Measurements from ENCODE around the gene TMEM151A.
"Not testable (repeated sequence)": the region's sequence is repeated elsewhere in the genome, so short reads cannot be mapped to it uniquely, and the experiment has no call there.

TMEM151A gene

GRCh38 chr11:66271816-66272215, 19.9 kb upstream of the TMEM151A start:
- POLR2A ChIA-PET: interaction anchor here (0.6 kb wide), 1 partner anchor 114 kb away, joined by 5 read pairs; no protein-coding TSS in a partner anchor
- CTCF ChIA-PET: interaction anchor here (1.2 to 3.4 kb wide), 3 partner anchors 9 to 16 kb away, joined by 4 to 17 read pairs (median 10); partner anchors contain the start of gene YIF1A
- Histone ChIP-seq H3K27ac (ENCODE audit: insufficient read depth in 1 of 2, low read depth in 1 of 2, low read length in 2 of 2, poor library complexity in 1 of 2, severe bottlenecking in 2 of 2) (no peak overlapping the region), H3K9me3 (ENCODE audit: control extremely low read depth in 1 of 5, control insufficient read depth in 4 of 5, insufficient read depth in 2 of 5, low read depth in 1 of 5, low read length in 4 of 5) (no peaks in the 10 kb centered on the region), H3K4me3 (ENCODE audit: control insufficient read depth in 1 of 7, extremely low read depth in 1 of 7, insufficient read depth in 4 of 7, low read depth in 2 of 7, low read length in 6 of 7) (no peak overlapping the region), H3K27me3 (replicated peaks in 2 of 5; ENCODE audit: control insufficient read depth in 4 of 5, insufficient read depth in 5 of 5, low read length in 4 of 5) (peaks cover 0 to 2% (median 0%) of the 10 kb centered on the region in 5 experiments), H3K4me1 (ENCODE audit: control extremely low read depth in 1 of 4, control insufficient read depth in 4 of 4, insufficient read depth in 4 of 4, low read length in 3 of 4) (peaks cover 5 to 35% (median 30%) of the 10 kb centered on the region in 4 experiments), H3K36me3 (ENCODE audit: control insufficient read depth in 4 of 4, insufficient read depth in 4 of 4, low read length in 3 of 4) (peaks cover 19 to 54% (median 46%) of the 10 kb centered on the region in 4 experiments)
- DNase-seq: no peak
- WGBS (ENCODE audit: insufficient coverage): 96% methylated on average over 4 of the region's 7 CpGs

DNA sequence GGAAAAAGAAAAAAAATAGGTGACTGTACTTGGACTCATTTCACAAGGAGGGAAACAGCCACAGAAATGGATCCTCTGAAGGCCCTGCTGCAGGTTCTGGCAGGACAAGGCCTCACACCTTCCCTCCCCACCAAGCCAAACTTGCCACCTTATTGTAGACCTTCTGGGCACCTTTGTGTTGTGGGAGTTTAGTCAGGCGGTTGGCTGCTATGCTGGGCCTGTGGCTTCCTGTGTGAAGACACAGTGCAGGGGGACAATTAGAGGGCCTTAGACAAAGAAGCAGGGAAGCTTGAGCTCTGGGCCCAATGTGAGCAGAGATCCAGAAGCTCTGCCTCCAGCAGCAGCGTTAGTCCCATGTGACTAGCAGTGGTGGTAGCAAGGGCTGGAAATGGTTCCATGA, 19.1 kb upstream of the TMEM151A start:
- 83% methylated on average over 2 of the region's 2 CpGs for WGBS (ENCODE audit: insufficient coverage)

DNA sequence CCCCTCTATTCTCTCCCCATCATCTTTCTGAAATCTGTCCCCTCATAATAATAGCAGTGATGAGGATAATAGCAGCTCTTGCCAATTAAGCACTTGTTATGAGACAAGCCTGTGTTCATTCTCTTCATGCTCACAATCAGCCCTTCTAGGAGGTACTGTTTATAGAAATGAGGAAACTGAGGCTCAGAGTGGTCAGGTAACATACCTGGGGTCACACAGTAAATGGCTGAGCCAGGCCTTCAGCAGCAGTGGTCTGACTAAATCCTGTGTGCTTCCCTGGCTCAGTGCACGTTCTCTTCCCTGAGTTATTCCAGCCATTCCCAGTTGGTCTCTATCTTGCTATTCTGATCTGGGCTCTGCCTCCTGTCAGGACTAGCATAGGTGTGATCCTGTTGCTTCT, 17.5 kb upstream of the TMEM151A start:
- 100% methylated on average over 1 of the region's 1 CpG for WGBS (ENCODE audit: insufficient coverage)

More for the DNA sequence above, 19.1 kb upstream of the TMEM151A start:
- no peak overlapping the region for H3K4me3 ChIP-seq (ENCODE audit: control insufficient read depth in 1 of 7, extremely low read depth in 1 of 7, insufficient read depth in 4 of 7, low read depth in 2 of 7, low read length in 6 of 7)
- no peak overlapping the region for H3K27ac ChIP-seq (ENCODE audit: insufficient read depth in 1 of 2, low read depth in 1 of 2, low read length in 2 of 2, poor library complexity in 1 of 2, severe bottlenecking in 2 of 2)
- POLR2A ChIA-PET: no interaction called here
- CTCF ChIA-PET: interaction anchor here (1.0 to 3.4 kb wide), 4 partner anchors 8 to 15 kb away, joined by 3 to 17 read pairs (median 5); partner anchors contain the start of gene YIF1A
- peaks cover 5 to 37% (median 33%) of the 10 kb centered on the region in 4 experiments for H3K4me1 ChIP-seq (ENCODE audit: control extremely low read depth in 1 of 4, control insufficient read depth in 4 of 4, insufficient read depth in 4 of 4, low read length in 3 of 4)
- no peaks in the 10 kb centered on the region for H3K9me3 ChIP-seq (ENCODE audit: control extremely low read depth in 1 of 5, control insufficient read depth in 4 of 5, insufficient read depth in 2 of 5, low read depth in 1 of 5, low read length in 4 of 5)
- peaks cover 19 to 54% (median 46%) of the 10 kb centered on the region in 4 experiments for H3K36me3 ChIP-seq (ENCODE audit: control insufficient read depth in 4 of 4, insufficient read depth in 4 of 4, low read length in 3 of 4)
- H3K27me3 ChIP-seq (replicated peaks in 2 of 5; ENCODE audit: control insufficient read depth in 4 of 5, insufficient read depth in 5 of 5, low read length in 4 of 5): peaks cover 0 to 2% (median 0%) of the 10 kb centered on the region in 5 experiments
- no peak for DNase-seq

GRCh38 chr11:66275396-66275795, 16.3 kb upstream of the TMEM151A start:
- H3K36me3 ChIP-seq (ENCODE audit: control insufficient read depth in 4 of 4, insufficient read depth in 4 of 4, low read length in 3 of 4): peaks cover 19 to 52% (median 46%) of the 10 kb centered on the region in 4 experiments
- H3K9me3 ChIP-seq (ENCODE audit: control extremely low read depth in 1 of 5, control insufficient read depth in 4 of 5, insufficient read depth in 2 of 5, low read depth in 1 of 5, low read length in 4 of 5): no peaks in the 10 kb centered on the region
- H3K4me1 ChIP-seq (ENCODE audit: control extremely low read depth in 1 of 4, control insufficient read depth in 4 of 4, insufficient read depth in 4 of 4, low read length in 3 of 4): peaks cover 0 to 27% (median 21%) of the 10 kb centered on the region in 4 experiments
- DNase-seq: no peak
- peaks cover 0 to 18% (median 14%) of the 10 kb centered on the region in 5 experiments for H3K27me3 ChIP-seq (replicated peaks in 2 of 5; ENCODE audit: control insufficient read depth in 4 of 5, insufficient read depth in 5 of 5, low read length in 4 of 5)
- ChIA-PET POLR2A (no interaction called here), CTCF (no interaction called here)
- WGBS (ENCODE audit: insufficient coverage): 100% methylated on average over 2 of the region's 8 CpGs
- no peak overlapping the region for H3K4me3 ChIP-seq (ENCODE audit: control insufficient read depth in 1 of 7, extremely low read depth in 1 of 7, insufficient read depth in 4 of 7, low read depth in 2 of 7, low read length in 6 of 7)
- H3K27ac ChIP-seq (ENCODE audit: insufficient read depth in 1 of 2, low read depth in 1 of 2, low read length in 2 of 2, poor library complexity in 1 of 2, severe bottlenecking in 2 of 2): no peak overlapping the region

More for the DNA sequence above, 17.5 kb upstream of the TMEM151A start:
- Histone ChIP-seq H3K4me1 (ENCODE audit: control extremely low read depth in 1 of 4, control insufficient read depth in 4 of 4, insufficient read depth in 4 of 4, low read length in 3 of 4) (peaks cover 4 to 35% (median 28%) of the 10 kb centered on the region in 4 experiments), H3K27me3 (replicated peaks in 2 of 5; ENCODE audit: control insufficient read depth in 4 of 5, insufficient read depth in 5 of 5, low read length in 4 of 5) (peaks cover 0 to 7% (median 5%) of the 10 kb centered on the region in 5 experiments), H3K9me3 (ENCODE audit: control extremely low read depth in 1 of 5, control insufficient read depth in 4 of 5, insufficient read depth in 2 of 5, low read depth in 1 of 5, low read length in 4 of 5) (no peaks in the 10 kb centered on the region), H3K27ac (ENCODE audit: insufficient read depth in 1 of 2, low read depth in 1 of 2, low read length in 2 of 2, poor library complexity in 1 of 2, severe bottlenecking in 2 of 2) (no peak overlapping the region), H3K36me3 (ENCODE audit: control insufficient read depth in 4 of 4, insufficient read depth in 4 of 4, low read length in 3 of 4) (peaks cover 19 to 54% (median 46%) of the 10 kb centered on the region in 4 experiments), H3K4me3 (ENCODE audit: control insufficient read depth in 1 of 7, extremely low read depth in 1 of 7, insufficient read depth in 4 of 7, low read depth in 2 of 7, low read length in 6 of 7) (no peak overlapping the region)
- ChIA-PET CTCF (interaction anchor here (2.0 kb wide), 1 partner anchor 14 kb away, joined by 6 read pairs; no protein-coding TSS in a partner anchor), POLR2A (no interaction called here)
- DNase-seq: no peak

GRCh38 chr11:66275984-66276612, 15.6 kb upstream of the TMEM151A start:
- Histone ChIP-seq H3K36me3 (ENCODE audit: control insufficient read depth in 4 of 4, insufficient read depth in 4 of 4, low read length in 3 of 4) (peaks cover 19 to 52% (median 42%) of the 10 kb centered on the region in 4 experiments), H3K27ac (ENCODE audit: insufficient read depth in 1 of 2, low read depth in 1 of 2, low read length in 2 of 2, poor library complexity in 1 of 2, severe bottlenecking in 2 of 2) (no peak overlapping the region), H3K9me3 (ENCODE audit: control extremely low read depth in 1 of 5, control insufficient read depth in 4 of 5, insufficient read depth in 2 of 5, low read depth in 1 of 5, low read length in 4 of 5) (no peaks in the 10 kb centered on the region), H3K27me3 (replicated peaks in 2 of 5; ENCODE audit: control insufficient read depth in 4 of 5, insufficient read depth in 5 of 5, low read length in 4 of 5) (peaks cover 0 to 18% (median 15%) of the 10 kb centered on the region in 5 experiments), H3K4me1 (ENCODE audit: control extremely low read depth in 1 of 4, control insufficient read depth in 4 of 4, insufficient read depth in 4 of 4, low read length in 3 of 4) (peaks cover 0 to 27% (median 21%) of the 10 kb centered on the region in 4 experiments), H3K4me3 (ENCODE audit: control insufficient read depth in 1 of 7, extremely low read depth in 1 of 7, insufficient read depth in 4 of 7, low read depth in 2 of 7, low read length in 6 of 7) (no peak overlapping the region)
- POLR2A ChIA-PET: no interaction called here
- CTCF ChIA-PET: no interaction called here
- no peak for DNase-seq
- 97% methylated on average over 12 of the region's 14 CpGs for WGBS (ENCODE audit: insufficient coverage)

DNA sequence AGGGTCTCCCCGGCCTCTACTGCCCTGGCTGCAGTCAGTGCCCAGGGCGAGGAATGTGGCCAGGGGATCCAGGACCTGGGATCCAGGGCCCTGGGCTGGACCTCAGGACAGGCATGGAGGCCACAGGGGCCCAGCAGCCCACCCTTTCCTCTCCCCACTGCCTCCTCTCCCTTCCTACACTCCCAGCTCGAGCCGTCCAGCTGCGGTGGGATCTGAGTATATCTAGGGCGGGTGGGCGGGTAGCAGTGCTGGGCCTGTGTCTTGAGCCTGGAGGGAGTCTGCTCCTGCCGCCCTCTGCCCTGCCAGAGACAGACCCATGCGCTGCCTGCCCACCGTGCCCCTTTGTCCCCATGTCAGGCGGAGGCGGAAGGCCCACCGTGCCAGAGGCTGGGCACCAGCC, 15.1 kb upstream of the TMEM151A start:
- Histone ChIP-seq H3K36me3 (ENCODE audit: control insufficient read depth in 4 of 4, insufficient read depth in 4 of 4, low read length in 3 of 4) (peaks cover 19 to 50% (median 41%) of the 10 kb centered on the region in 4 experiments), H3K27me3 (replicated peaks in 2 of 5; ENCODE audit: control insufficient read depth in 4 of 5, insufficient read depth in 5 of 5, low read length in 4 of 5) (peaks cover 0 to 18% (median 15%) of the 10 kb centered on the region in 5 experiments), H3K4me1 (ENCODE audit: control extremely low read depth in 1 of 4, control insufficient read depth in 4 of 4, insufficient read depth in 4 of 4, low read length in 3 of 4) (peaks cover 0 to 28% (median 22%) of the 10 kb centered on the region in 4 experiments)
- H3K27ac ChIP-seq (ENCODE audit: insufficient read depth in 1 of 2, low read depth in 1 of 2, low read length in 2 of 2, poor library complexity in 1 of 2, severe bottlenecking in 2 of 2); H3K4me3 ChIP-seq (ENCODE audit: control insufficient read depth in 1 of 7, extremely low read depth in 1 of 7, insufficient read depth in 4 of 7, low read depth in 2 of 7, low read length in 6 of 7); POLR2A ChIA-PET; H3K9me3 ChIP-seq (ENCODE audit: control extremely low read depth in 1 of 5, control insufficient read depth in 4 of 5, insufficient read depth in 2 of 5, low read depth in 1 of 5, low read length in 4 of 5); DNase-seq: not testable (repeated sequence)
- 78% methylated on average over 13 of the region's 13 CpGs for WGBS (ENCODE audit: insufficient coverage)
- CTCF ChIA-PET: interaction anchor here (0.6 to 1.3 kb wide), 4 partner anchors 8 to 100 kb away, joined by 3 to 4 read pairs (median 3); partner anchors contain the start of genes CD248 and RAB1B

- H3K27me3 ChIP-seq (replicated peaks in 2 of 5; ENCODE audit: control insufficient read depth in 4 of 5, insufficient read depth in 5 of 5, low read length in 4 of 5): peaks cover 0 to 18% (median 15%) of the 10 kb centered on the region in 5 experiments
- peaks cover 17 to 45% (median 38%) of the 10 kb centered on the region in 4 experiments for H3K36me3 ChIP-seq (ENCODE audit: control insufficient read depth in 4 of 4, insufficient read depth in 4 of 4, low read length in 3 of 4)
- DNase-seq: peak in 1 of 3 donors; percentile 37
- POLR2A ChIA-PET: interaction anchor here (0.8 kb wide), 1 partner anchor 9 kb away, joined by 4 read pairs; no protein-coding TSS in a partner anchor
- 8% methylated on average over 3 of the region's 4 CpGs for WGBS (ENCODE audit: insufficient coverage)
- CTCF ChIA-PET: interaction anchor here (0.6 to 1.3 kb wide), 5 partner anchors 9 to 100 kb away, joined by 3 to 4 read pairs (median 3); partner anchors contain the start of genes CD248 and RAB1B
- H3K4me1 ChIP-seq (ENCODE audit: control extremely low read depth in 1 of 4, control insufficient read depth in 4 of 4, insufficient read depth in 4 of 4, low read length in 3 of 4): peaks cover 0 to 33% (median 26%) of the 10 kb centered on the region in 4 experiments
- not testable (repeated sequence) for H3K27ac ChIP-seq (ENCODE audit: insufficient read depth in 1 of 2, low read depth in 1 of 2, low read length in 2 of 2, poor library complexity in 1 of 2, severe bottlenecking in 2 of 2); H3K9me3 ChIP-seq (ENCODE audit: control extremely low read depth in 1 of 5, control insufficient read depth in 4 of 5, insufficient read depth in 2 of 5, low read depth in 1 of 5, low read length in 4 of 5)
- H3K4me3 ChIP-seq (ENCODE audit: control insufficient read depth in 1 of 7, extremely low read depth in 1 of 7, insufficient read depth in 4 of 7, low read depth in 2 of 7, low read length in 6 of 7): peak overlapping the region in 1 of 7 experiments; percentile 58
Observed at GRCh38 chr11:66277064-66277463, 14.6 kb upstream of the TMEM151A start.
